Mesenchymal stem cell (in vitro differentiated cells and primary cell): Measurements from ENCODE around the gene EXOC3L1.

Experiments
- DNase-seq: peaks from one replicate; pipeline ENCODE4 v3.0.0-alpha.2; 2013
- H2AFZ ChIP-seq: one replicate; pipeline ENCODE4 v1.6.1; 2013; ENCODE audit warnings: low read depth, mild to moderate bottlenecking, control low read depth, inconsistent platforms, low read length, moderate library complexity
- H2AK5ac ChIP-seq: 2 replicates; pipeline ENCODE4 v1.6.1; 2013; ENCODE audit warnings: low read length, moderate library complexity, mild to moderate bottlenecking, inconsistent platforms; ENCODE audit not compliant: severe bottlenecking
- H2BK120ac ChIP-seq: one replicate; pipeline ENCODE4 v1.6.1; 2013; ENCODE audit warnings: low read depth, mild to moderate bottlenecking, inconsistent platforms, low read length, moderate library complexity
- H2BK12ac ChIP-seq, 2 experiments: one replicate each; pipeline ENCODE4 v1.6.1; 2013; ENCODE audit warnings: inconsistent platforms in 2 of 2, low read length in 2 of 2, mild to moderate bottlenecking in 2 of 2, moderate library complexity in 2 of 2, control low read depth in 1 of 2
- H2BK15ac ChIP-seq: one replicate; pipeline ENCODE4 v1.6.1; 2013; ENCODE audit warnings: mild to moderate bottlenecking, low read depth, inconsistent platforms; ENCODE audit not compliant: poor library complexity, severe bottlenecking
- H2BK5ac ChIP-seq: 2 replicates; pipeline ENCODE4 v1.6.1; 2013; ENCODE audit warnings: low read depth, mild to moderate bottlenecking, low read length, control low read depth, inconsistent platforms; ENCODE audit not compliant: poor library complexity, severe bottlenecking
- H3K14ac ChIP-seq, 2 experiments: one replicate each; pipeline ENCODE4 v1.6.1; 2013; ENCODE audit warnings: inconsistent platforms in 2 of 2, low read length in 2 of 2, control low read depth in 1 of 2, mild to moderate bottlenecking in 1 of 2, moderate library complexity in 1 of 2
- H3K18ac ChIP-seq, 2 experiments: one replicate each; pipeline ENCODE4 v1.6.1; 2013; ENCODE audit warnings: inconsistent platforms in 2 of 2, low read length in 2 of 2, control low read depth in 1 of 2, low read depth in 1 of 2, mild to moderate bottlenecking in 1 of 2
- H3K23ac ChIP-seq, 2 experiments: one replicate each; pipeline ENCODE4 v1.6.1; 2013; ENCODE audit warnings: inconsistent platforms in 2 of 2, low read length in 2 of 2, mild to moderate bottlenecking in 2 of 2, moderate library complexity in 2 of 2, control low read depth in 1 of 2
- H3K27ac ChIP-seq: 2 replicates; pipeline ENCODE4 v1.5.1; 2013; ENCODE audit warnings: mild to moderate bottlenecking, moderate library complexity, low read length, control low read depth, inconsistent platforms; ENCODE audit not compliant: poor library complexity, severe bottlenecking
- H3K27me3 ChIP-seq, 2 experiments: 2 replicates each; pipeline versions ENCODE4 v1.6.1 to v1.7.0; 2013; ENCODE audit warnings: low read length in 2 of 2, mild to moderate bottlenecking in 2 of 2, moderate library complexity in 2 of 2, control low read depth in 1 of 2, inconsistent platforms in 1 of 2; ENCODE audit not compliant: control insufficient read depth in 1 of 2, insufficient read depth in 1 of 2
- H3K36me3 ChIP-seq, 2 experiments: 2 replicates each; pipeline versions ENCODE4 v1.6.1 to v1.7.0; 2013; ENCODE audit warnings: low read length in 2 of 2, control low read depth in 1 of 2, inconsistent platforms in 1 of 2, low read depth in 1 of 2, mild to moderate bottlenecking in 1 of 2; ENCODE audit not compliant: insufficient read depth in 2 of 2, control insufficient read depth in 1 of 2
- H3K4ac ChIP-seq, 2 experiments: one replicate each; pipeline ENCODE4 v1.6.1; 2013; ENCODE audit warnings: inconsistent platforms in 2 of 2, low read length in 2 of 2, mild to moderate bottlenecking in 2 of 2, moderate library complexity in 2 of 2, control low read depth in 1 of 2, low read depth in 1 of 2
- H3K4me1 ChIP-seq: 2 replicates; pipeline ENCODE4 v1.6.1; 2013; ENCODE audit warnings: low read depth, low read length, control low read depth; ENCODE audit not compliant: control insufficient read depth, insufficient read depth
- H3K4me2 ChIP-seq: 2 replicates; pipeline ENCODE4 v1.6.1; 2013; ENCODE audit warnings: low read length, mild to moderate bottlenecking, inconsistent platforms; ENCODE audit not compliant: poor library complexity, severe bottlenecking
- H3K4me3 ChIP-seq, 2 experiments: 2 replicates each; pipeline versions ENCODE4 v1.5.1 to v1.7.0; 2013; ENCODE audit warnings: low read length in 2 of 2, mild to moderate bottlenecking in 2 of 2, control low read depth in 1 of 2, low read depth in 1 of 2; ENCODE audit not compliant: insufficient read depth in 1 of 2
- H3K79me1 ChIP-seq: replicated peaks from 2 replicates; pipeline ENCODE4 v1.6.1; 2013; ENCODE audit warnings: mild to moderate bottlenecking, control low read depth, low read length, inconsistent platforms; ENCODE audit not compliant: poor library complexity, severe bottlenecking
- H3K9ac ChIP-seq: 2 replicates; pipeline ENCODE4 v1.7.0; 2013; ENCODE audit warnings: mild to moderate bottlenecking, low read length, moderate library complexity
- H3K9me3 ChIP-seq: 2 replicates; pipeline ENCODE4 v1.7.0; 2013; ENCODE audit warnings: mild to moderate bottlenecking, low read length; ENCODE audit not compliant: control insufficient read depth
- H4K8ac ChIP-seq: one replicate; pipeline ENCODE4 v1.6.1; 2013; ENCODE audit warnings: inconsistent platforms, mild to moderate bottlenecking, low read length, moderate library complexity
- H4K91ac ChIP-seq: one replicate; pipeline ENCODE4 v1.6.1; 2013; ENCODE audit warnings: mild to moderate bottlenecking, low read length, inconsistent platforms
- WGBS: methylation state at CpG from one replicate; pipeline ENCODE4 v1.1.7; 2013; ENCODE audit warnings: mixed read lengths; 5-methylcytosine and 5-hydroxymethylcytosine counted together

The EXOC3L1 gene

GRCh38 chr16:67228905-67229304, 39.0 kb upstream of the EXOC3L1 start:
- H2BK5ac ChIP-seq = no peak overlapping the region
- peaks cover 32% of the 10 kb centered on the region for H3K79me1 ChIP-seq
- no peak overlapping the region for H3K4ac ChIP-seq
- no peak overlapping the region for H2BK15ac ChIP-seq
- 98% methylated on average over 9 of the region's 9 CpGs for WGBS
- no peak overlapping the region for H3K18ac ChIP-seq
- no peak overlapping the region for H3K4me3 ChIP-seq
- H3K9me3 ChIP-seq = no peaks in the 10 kb centered on the region
- H2AK5ac ChIP-seq = no peak overlapping the region
- DNase-seq = no peak
- H3K36me3 ChIP-seq = peaks cover 59 to 62% of the 10 kb centered on the region in 2 experiments
- H3K27me3 ChIP-seq = no peaks in the 10 kb centered on the region
- H2BK12ac ChIP-seq = no peak overlapping the region
- no peak overlapping the region for H3K14ac ChIP-seq
- no peak overlapping the region for H3K9ac ChIP-seq
- H3K23ac ChIP-seq = no peak overlapping the region
- H4K8ac ChIP-seq = no peak overlapping the region
- no peak overlapping the region for H3K4me2 ChIP-seq
- H3K4me1 ChIP-seq = peaks cover 19% of the 10 kb centered on the region
- no peak overlapping the region for H4K91ac ChIP-seq
- H2BK120ac ChIP-seq = no peak overlapping the region
- H3K27ac ChIP-seq = no peak overlapping the region
- no peak overlapping the region for H2AFZ ChIP-seq

GRCh38 chr16:67228034-67228785, 38.3 kb upstream of the EXOC3L1 start:
- Histone ChIP-seq H3K27me3 (no peaks in the 10 kb centered on the region), H3K4me2 (peak overlapping the region; percentile 79), H3K4me1 (peaks cover 19% of the 10 kb centered on the region), H3K27ac (no peak overlapping the region), H3K9ac (peak overlapping the region; percentile 98), H4K91ac (no peak overlapping the region), H2BK120ac (no peak overlapping the region), H3K14ac (no peak overlapping the region), H3K4ac (no peak overlapping the region), H2BK12ac (no peak overlapping the region), H2AK5ac (no peak overlapping the region), H3K18ac (no peak overlapping the region), H2BK5ac (no peak overlapping the region), H3K9me3 (no peaks in the 10 kb centered on the region), H2AFZ (no peak overlapping the region), H3K79me1 (peaks cover 32% of the 10 kb centered on the region), H3K4me3 (peak overlapping the region in 1 of 2 experiments; percentile 92), H2BK15ac (no peak overlapping the region), H3K23ac (no peak overlapping the region), H3K36me3 (peaks cover 52 to 63% of the 10 kb centered on the region in 2 experiments), H4K8ac (peak overlapping the region; percentile 38)
- no peak for DNase-seq
- 94% methylated on average over 9 of the region's 9 CpGs for WGBS

- Histone ChIP-seq H3K4me2 (peak overlapping the region; percentile 79), H4K8ac (peak overlapping the region; percentile 40), H2AK5ac (peak overlapping the region; percentile 29), H3K4ac (peak overlapping the region; percentile 36 to 92), H3K4me1 (peaks cover 19% of the 10 kb centered on the region), H3K9me3 (no peaks in the 10 kb centered on the region), H2AFZ (no peak overlapping the region), H3K23ac (no peak overlapping the region), H3K9ac (peak overlapping the region; percentile 98), H3K18ac (no peak overlapping the region), H3K4me3 (peak overlapping the region; percentile 80 to 92), H3K79me1 (peaks cover 31% of the 10 kb centered on the region), H4K91ac (no peak overlapping the region), H2BK12ac (no peak overlapping the region), H2BK120ac (no peak overlapping the region), H2BK5ac (no peak overlapping the region), H2BK15ac (no peak overlapping the region), H3K36me3 (peaks cover 47 to 64% of the 10 kb centered on the region in 2 experiments), H3K14ac (no peak overlapping the region), H3K27ac (no peak overlapping the region), H3K27me3 (no peaks in the 10 kb centered on the region)
- 25% methylated on average over 12 of the region's 12 CpGs for WGBS
- no peak for DNase-seq
These were observed 37.6 kb upstream of the EXOC3L1 start for GRCh38 chr16:67227567-67227921.

GRCh38 chr16:67226804-67227566, 37.0 kb upstream of the EXOC3L1 start, which contains the start of gene TMEM208:
Gene TMEM208 (plus strand): TSS chr16:67227130. CDS start chr16:67227219, 89 bp downstream.
- Histone ChIP-seq H3K4me1 (peaks cover 18% of the 10 kb centered on the region), H3K23ac (no peak within 1 kb of the TSS), H3K4ac (peak within 1 kb of the TSS; percentile 36 to 92), H3K9ac (peak within 1 kb of the TSS; percentile 98), H3K4me2 (peak within 1 kb of the TSS; percentile 79), H3K4me3 (peak within 1 kb of the TSS; percentile 80 to 92), H3K18ac (peak within 1 kb of the TSS; percentile 41 to 92), H4K8ac (peak within 1 kb of the TSS; percentile 40), H2BK120ac (no peak within 1 kb of the TSS), H2BK12ac (no peak within 1 kb of the TSS), H3K27ac (peak within 1 kb of the TSS; percentile 16), H2AFZ (peak within 1 kb of the TSS; percentile 44), H3K14ac (peak within 1 kb of the TSS in 1 of 2 experiments; percentile 74), H3K27me3 (no peaks in the 10 kb centered on the region), H2AK5ac (peak within 1 kb of the TSS; percentile 29), H2BK5ac (no peak within 1 kb of the TSS), H3K36me3 (peaks cover 43 to 61% of the 10 kb centered on the region in 2 experiments), H3K9me3 (no peaks in the 10 kb centered on the region), H4K91ac (peak within 1 kb of the TSS; percentile 53), H2BK15ac (no peak within 1 kb of the TSS), H3K79me1 (peaks cover 29% of the 10 kb centered on the region)
- peak; percentile 99 for DNase-seq
- 3% methylated on average over 46 of the region's 46 CpGs for WGBS
